ENCODE data around the gene TDO2. TPM values are rescaled to one million over a fixed set of nuclear protein-coding genes. Genes with fewer than 3 reads are reported as not detected.

TDO2 gene
- total RNA-seq, 1 experiment from 2014 or later = not detected

- no peaks in the 10 kb centered on the region for H3K9me3 Mint-ChIP-seq (ENCODE audit: unreplicated experiment)
- H3K36me3 Mint-ChIP-seq (ENCODE audit: insufficient read depth, unreplicated experiment) = no peaks in the 10 kb centered on the region
- TF ChIP-seq CTCF (IDR thresholded peaks at IDR 0.05; ENCODE audit: unreplicated experiment) = no peak
- ChIA-PET POLR2A (no interaction called here), CTCF (interaction anchor here (0.6 kb wide), 1 partner anchor 204 kb away, joined by 3 read pairs; no protein-coding TSS in a partner anchor)
- no peak overlapping the region for H3K27ac Mint-ChIP-seq (ENCODE audit: low read depth, unreplicated experiment)
- no peak for DNase-seq (ENCODE audit: unreplicated experiment)
- no peak overlapping the region for H3K4me3 Mint-ChIP-seq (ENCODE audit: unreplicated experiment)
- no TSS peak for BruUV-seq (replicated peaks)
- no peaks in the 10 kb centered on the region for H3K27me3 Mint-ChIP-seq (ENCODE audit: insufficient read depth, unreplicated experiment)
- H3K4me1 Mint-ChIP-seq (ENCODE audit: insufficient read depth, unreplicated experiment) = no peaks in the 10 kb centered on the region
- intact Hi-C loops (cut with micrococcal nuclease) = no loop called here
These were observed 62.7 kb downstream of the TDO2 start for GRCh38 chr4:155966171-155966570.

GRCh38 chr4:155966731-155967395 is 63.4 kb downstream of the TDO2 start:
- Mint-ChIP-seq H3K27me3 (ENCODE audit: insufficient read depth, unreplicated experiment) (no peaks in the 10 kb centered on the region), H3K4me3 (ENCODE audit: unreplicated experiment) (no peak overlapping the region), H3K27ac (ENCODE audit: low read depth, unreplicated experiment) (no peak overlapping the region), H3K4me1 (ENCODE audit: insufficient read depth, unreplicated experiment) (no peaks in the 10 kb centered on the region), H3K9me3 (ENCODE audit: unreplicated experiment) (no peaks in the 10 kb centered on the region), H3K36me3 (ENCODE audit: insufficient read depth, unreplicated experiment) (no peaks in the 10 kb centered on the region)
- ChIA-PET POLR2A (interaction anchor here (1.2 kb wide), 1 partner anchor 144 kb away, joined by 4 read pairs; no protein-coding TSS in a partner anchor), CTCF (interaction anchor here (0.6 kb wide), 1 partner anchor 203 kb away, joined by 3 read pairs; no protein-coding TSS in a partner anchor)
- intact Hi-C loops (cut with micrococcal nuclease) = no loop called here
- DNase-seq (ENCODE audit: unreplicated experiment) = no peak
- TF ChIP-seq CTCF (IDR thresholded peaks at IDR 0.05; ENCODE audit: unreplicated experiment) = no peak
- BruUV-seq (replicated peaks) = no TSS peak

Other genes starting within 250 kb of the TDO2 start
- 0.34 TPM in 1 of 2 replicates, not detected in the other for gene GUCY1A1, start 236.8 kb upstream of the TDO2 start, total RNA-seq (2022)
- 0.34 TPM in 1 of 2 replicates, not detected in the other for gene GUCY1B1, start 144.7 kb upstream of the TDO2 start, total RNA-seq (2022)
- gene ASIC5, start 37.4 kb upstream of the TDO2 start, total RNA-seq (2022) = not detected in 2 replicates
- 2.3 and 5.2 TPM in 2 replicates for gene CTSO, start 50.2 kb downstream of the TDO2 start, total RNA-seq (2022)

All from MCF 10A (cell line).